CD4-positive, alpha-beta T cell (primary cell): ENCODE measurements around the gene GAREM1. TPM values are rescaled to one million over a fixed set of nuclear protein-coding genes. Genes with fewer than 3 reads are reported as not detected.

Source experiments
- ATAC-seq: fragments of 200-7000 bp; cut with Tn5 transposase; one replicate; pipeline ENCODE4 v1.10.0; 2022; ENCODE audit warnings: mild to moderate bottlenecking; ENCODE audit not compliant: poor library complexity
- CTCF ChIA-PET: fragments of 350-600 bp; sonication (Branson Sonifier 250); formaldehyde crosslinking; loops from one replicate; lab custom pipeline; 2021; ENCODE audit warnings: antibody characterized with exemption, inconsistent platforms; lab: Charles Lee
- POLR2A ChIA-PET: fragments of 350-600 bp; sonication (Branson Sonifier 250); formaldehyde crosslinking; loops from one replicate; lab custom pipeline; 2021; ENCODE audit warnings: antibody characterized with exemption, inconsistent platforms; lab: Charles Lee
- DNase-seq, 14 experiments: peaks; one replicate each; pipeline ENCODE4 v3.0.0-alpha.2; 2013 to 2020; ENCODE audit warnings: mixed read lengths in 2 of 14
- H3K27ac ChIP-seq, 2 donors: one replicate each; pipeline versions ENCODE4 v1.5.1 to v1.7.0; 2013; ENCODE audit warnings: low read length in 2 of 2, low read depth in 1 of 2, mild to moderate bottlenecking in 1 of 2
- H3K27me3 ChIP-seq, 2 experiments: 1 replicate in 1 of 2; 2 replicates in 1 of 2; pipeline versions ENCODE4 v1.6.1 to v1.7.0; 2013; ENCODE audit warnings: low read length in 2 of 2, control low read depth in 1 of 2, mild to moderate bottlenecking in 1 of 2, moderate library complexity in 1 of 2; ENCODE audit not compliant: insufficient read depth in 2 of 2, control insufficient read depth in 1 of 2
- H3K36me3 ChIP-seq: one replicate; pipeline ENCODE4 v1.6.1; 2013; ENCODE audit warnings: low read length, control low read depth; ENCODE audit not compliant: insufficient read depth
- H3K4me1 ChIP-seq: one replicate; pipeline ENCODE4 v1.6.1; 2013; ENCODE audit warnings: low read length, control low read depth; ENCODE audit not compliant: insufficient read depth
- H3K4me3 ChIP-seq: one replicate; pipeline ENCODE4 v1.5.1; 2013; ENCODE audit warnings: mild to moderate bottlenecking, low read length, moderate library complexity
- H3K9me3 ChIP-seq, 2 experiments: 1 replicate in 1 of 2; 2 replicates in 1 of 2; pipeline versions ENCODE4 v1.6.1 to v1.7.0; 2013; ENCODE audit warnings: low read length in 2 of 2, mild to moderate bottlenecking in 2 of 2, control low read depth in 1 of 2, moderate library complexity in 1 of 2; ENCODE audit not compliant: control insufficient read depth in 1 of 2, insufficient read depth in 1 of 2
- H3K27ac Mint-ChIP-seq: one replicate; pipeline ENCODE4 v1.8.0; 2020; ENCODE audit warnings: mixed read lengths
- H3K27me3 Mint-ChIP-seq: one replicate; pipeline ENCODE4 v1.8.0; 2021; ENCODE audit warnings: mixed read lengths
- H3K36me3 Mint-ChIP-seq: one replicate; pipeline ENCODE4 v1.8.0; 2021; ENCODE audit warnings: low read depth, mixed read lengths
- H3K4me1 Mint-ChIP-seq: one replicate; pipeline ENCODE4 v1.8.0; 2021; ENCODE audit warnings: low read depth, mixed read lengths
- H3K4me3 Mint-ChIP-seq: one replicate; pipeline ENCODE4 v1.8.0; 2020; ENCODE audit warnings: mild to moderate bottlenecking, mixed read lengths
- H3K9me3 Mint-ChIP-seq: one replicate; pipeline ENCODE4 v1.8.0; 2020; ENCODE audit warnings: mixed read lengths
- intact Hi-C, 2 experiments: fragments of 100-400 bp; cut with DNase I in 1 of 2; cut with micrococcal nuclease in 1 of 2; formaldehyde crosslinking; loops; one replicate each; pipeline versions ENCODE4 v1.15.1 to v1.9.0; 2023 to 2025; cut with DNase I, micrococcal nuclease
- total RNA-seq, 174 experiments: library from RNA in 2 of 174; stranded (reverse) in 2 of 174; gene quantifications; one replicate each; pipeline ENCODE4 v1.2.3 and lab custom pipeline; 2021 to 2026
- TF ChIP-seq, protein P1 (sequence below): fragments of 200-600 bp; IDR thresholded peaks from one replicate; pipeline ENCODE4 v1.8.0; 2022; ENCODE audit warnings: antibody characterized with exemption, mild to moderate bottlenecking

Gene GAREM1
- total RNA-seq, 2 experiments from 2014 or later, result 0.14 to 0.34 TPM

DNA sequence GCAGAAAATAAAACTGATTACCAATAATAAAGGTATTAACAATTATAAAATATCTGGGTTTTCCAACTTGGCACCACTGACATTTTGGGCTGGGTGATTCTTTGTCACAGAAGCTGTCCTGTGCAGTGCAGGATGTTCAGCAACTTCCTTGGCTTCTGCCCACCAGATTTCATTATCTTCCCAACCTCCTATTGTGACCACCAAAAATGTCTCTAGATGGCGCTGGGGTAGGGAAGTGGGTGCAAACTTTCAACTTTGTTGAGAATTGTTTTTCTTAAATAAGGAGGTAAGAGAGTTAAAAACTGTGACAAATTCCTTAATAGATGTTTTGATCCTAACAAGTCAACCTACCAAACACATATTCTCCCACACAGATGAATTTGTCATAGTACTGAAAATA is 90.1 kb downstream of the GAREM1 start:
- no peaks in the 10 kb centered on the region for H3K36me3 Mint-ChIP-seq
- CTCF ChIA-PET, result no interaction called here
- TF ChIP-seq, protein P1, sequence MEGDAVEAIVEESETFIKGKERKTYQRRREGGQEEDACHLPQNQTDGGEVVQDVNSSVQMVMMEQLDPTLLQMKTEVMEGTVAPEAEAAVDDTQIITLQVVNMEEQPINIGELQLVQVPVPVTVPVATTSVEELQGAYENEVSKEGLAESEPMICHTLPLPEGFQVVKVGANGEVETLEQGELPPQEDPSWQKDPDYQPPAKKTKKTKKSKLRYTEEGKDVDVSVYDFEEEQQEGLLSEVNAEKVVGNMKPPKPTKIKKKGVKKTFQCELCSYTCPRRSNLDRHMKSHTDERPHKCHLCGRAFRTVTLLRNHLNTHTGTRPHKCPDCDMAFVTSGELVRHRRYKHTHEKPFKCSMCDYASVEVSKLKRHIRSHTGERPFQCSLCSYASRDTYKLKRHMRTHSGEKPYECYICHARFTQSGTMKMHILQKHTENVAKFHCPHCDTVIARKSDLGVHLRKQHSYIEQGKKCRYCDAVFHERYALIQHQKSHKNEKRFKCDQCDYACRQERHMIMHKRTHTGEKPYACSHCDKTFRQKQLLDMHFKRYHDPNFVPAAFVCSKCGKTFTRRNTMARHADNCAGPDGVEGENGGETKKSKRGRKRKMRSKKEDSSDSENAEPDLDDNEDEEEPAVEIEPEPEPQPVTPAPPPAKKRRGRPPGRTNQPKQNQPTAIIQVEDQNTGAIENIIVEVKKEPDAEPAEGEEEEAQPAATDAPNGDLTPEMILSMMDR, result no peak
- Histone ChIP-seq H3K4me1 (no peaks in the 10 kb centered on the region), H3K27ac (no peak overlapping the region), H3K9me3 (peaks cover 0 to 3% of the 10 kb centered on the region in 2 experiments), H3K27me3 (no peaks in the 10 kb centered on the region), H3K4me3 (no peak overlapping the region), H3K36me3 (no peaks in the 10 kb centered on the region)
- DNase-seq, result no peak
- H3K9me3 Mint-ChIP-seq, result no peaks in the 10 kb centered on the region
- POLR2A ChIA-PET, result no interaction called here
- peaks cover 33% of the 10 kb centered on the region for H3K27me3 Mint-ChIP-seq
- intact Hi-C loops, result no loop called here
- H3K27ac Mint-ChIP-seq, result no peak overlapping the region
- no peak for ATAC-seq
- H3K4me1 Mint-ChIP-seq, result no peaks in the 10 kb centered on the region
- H3K4me3 Mint-ChIP-seq, result no peak overlapping the region

DNA sequence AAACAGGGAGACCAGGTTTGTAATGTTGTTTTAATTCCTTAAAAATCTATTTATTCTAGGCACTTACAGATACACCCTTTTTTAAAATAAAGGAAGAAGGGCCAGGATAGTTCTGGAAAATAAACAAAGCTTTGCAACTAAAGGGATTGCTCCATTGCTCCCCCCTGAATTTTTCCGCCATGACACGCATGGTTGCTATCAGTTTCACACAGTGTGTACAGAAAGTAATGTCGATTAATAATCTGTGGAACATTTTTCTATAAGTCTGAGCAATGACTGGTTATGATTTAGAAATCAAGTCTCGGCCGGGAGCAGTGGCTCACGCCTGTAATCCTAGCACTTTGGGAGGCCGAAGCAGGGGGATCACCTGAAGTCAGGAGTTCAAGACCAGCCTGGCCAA is 90.8 kb downstream of the GAREM1 start:
- TF ChIP-seq, protein P1, result no peak
- Mint-ChIP-seq H3K27me3 (peaks cover 33% of the 10 kb centered on the region), H3K36me3 (no peaks in the 10 kb centered on the region), H3K4me1 (no peaks in the 10 kb centered on the region), H3K9me3 (no peaks in the 10 kb centered on the region), H3K4me3 (no peak overlapping the region), H3K27ac (no peak overlapping the region)
- intact Hi-C loops, result no loop called here
- Histone ChIP-seq H3K4me1 (no peaks in the 10 kb centered on the region), H3K4me3 (no peak overlapping the region), H3K9me3 (peaks cover 0 to 3% of the 10 kb centered on the region in 2 experiments), H3K27me3 (no peaks in the 10 kb centered on the region), H3K27ac (no peak overlapping the region), H3K36me3 (no peaks in the 10 kb centered on the region)
- CTCF ChIA-PET, result no interaction called here
- POLR2A ChIA-PET, result no interaction called here
- ATAC-seq (no peak), DNase-seq (no peak)

DNA sequence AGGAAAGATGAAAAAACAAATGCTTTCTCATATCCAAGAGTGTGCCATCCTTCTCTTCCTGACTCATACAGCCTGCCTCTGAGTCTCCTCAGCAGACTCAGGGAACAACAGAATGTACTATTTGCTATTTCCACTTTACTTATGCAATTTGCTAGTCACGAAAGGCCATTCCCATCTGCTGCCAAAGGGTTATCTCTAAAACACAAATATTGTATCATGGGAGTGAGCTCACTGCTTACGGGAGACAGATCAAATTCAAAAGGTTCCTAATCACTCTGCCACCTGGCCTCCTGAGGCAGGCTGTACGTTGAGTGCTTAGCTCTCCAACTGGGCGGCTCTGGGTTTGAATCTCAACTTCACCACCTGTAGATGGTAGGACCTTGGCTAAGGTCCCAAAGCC is 92.0 kb downstream of the GAREM1 start:
- ATAC-seq, result no peak
- intact Hi-C loops, result no loop called here
- H3K9me3 ChIP-seq, result peaks cover 0 to 3% of the 10 kb centered on the region in 2 experiments
- TF ChIP-seq, protein P1, result no peak
- H3K4me1 ChIP-seq, result no peaks in the 10 kb centered on the region
- POLR2A ChIA-PET, result no interaction called here
- peaks cover 0 to 3% of the 10 kb centered on the region in 2 experiments for H3K27me3 ChIP-seq
- no peak overlapping the region for H3K4me3 ChIP-seq
- Mint-ChIP-seq H3K27ac (no peak overlapping the region), H3K36me3 (no peaks in the 10 kb centered on the region), H3K4me3 (no peak overlapping the region), H3K9me3 (no peaks in the 10 kb centered on the region), H3K4me1 (no peaks in the 10 kb centered on the region), H3K27me3 (peaks cover 42% of the 10 kb centered on the region)
- DNase-seq, result no peak
- H3K27ac ChIP-seq, result no peak overlapping the region
- CTCF ChIA-PET, result no interaction called here
- H3K36me3 ChIP-seq, result no peaks in the 10 kb centered on the region
